Measurements from ENCODE around the gene PCDHB1.

The PCDHB1 gene

DNA sequence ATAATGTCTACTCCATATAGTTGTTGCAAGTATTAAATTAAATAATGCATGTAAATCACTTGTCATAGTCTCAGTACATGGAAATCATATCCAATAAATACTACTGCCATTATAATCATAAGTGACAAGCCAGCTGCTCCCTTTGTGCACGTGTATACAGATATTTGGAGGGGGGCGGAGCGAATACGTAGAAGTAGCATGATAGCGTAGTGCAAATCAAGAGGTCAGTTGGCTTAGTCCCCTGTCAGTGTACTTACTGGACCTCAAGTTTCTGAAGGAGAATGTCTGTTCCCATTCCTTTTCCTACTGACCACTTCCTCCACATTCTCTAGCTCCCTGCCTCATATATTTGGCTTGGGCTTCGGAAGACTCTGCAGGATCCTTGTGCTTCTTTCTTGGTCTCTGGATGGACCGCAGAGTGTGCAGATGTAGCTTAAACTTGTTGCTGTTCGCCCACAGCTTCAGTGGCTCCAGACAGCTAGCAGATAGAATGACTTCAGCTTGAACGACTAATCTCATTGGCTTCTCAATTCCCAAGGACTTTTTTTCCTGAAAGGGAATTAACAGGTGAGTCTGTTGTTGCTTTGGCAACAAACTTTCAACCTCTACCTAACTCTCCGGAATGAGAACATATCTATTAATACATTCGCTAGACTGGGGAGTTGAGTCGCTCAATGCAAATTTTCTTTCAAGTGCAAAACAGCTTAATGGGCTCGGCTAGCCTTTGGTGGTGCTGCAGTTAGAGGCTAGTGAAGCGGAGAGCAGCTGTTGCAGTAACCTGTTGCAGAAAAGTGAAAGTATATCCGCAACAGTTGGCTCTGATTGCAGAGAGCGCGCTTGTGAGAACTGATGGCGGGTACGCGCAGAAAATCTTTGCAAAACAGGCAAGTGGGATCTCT, at the start of gene PCDHB1:
PCDHB1 (plus strand) TSS at position 753 of the 899 bp plus-strand sequence; CDS start at position 850, 97 bp downstream.
- no peak for DNase-seq (ENCODE audit: low spot score)

DNA sequence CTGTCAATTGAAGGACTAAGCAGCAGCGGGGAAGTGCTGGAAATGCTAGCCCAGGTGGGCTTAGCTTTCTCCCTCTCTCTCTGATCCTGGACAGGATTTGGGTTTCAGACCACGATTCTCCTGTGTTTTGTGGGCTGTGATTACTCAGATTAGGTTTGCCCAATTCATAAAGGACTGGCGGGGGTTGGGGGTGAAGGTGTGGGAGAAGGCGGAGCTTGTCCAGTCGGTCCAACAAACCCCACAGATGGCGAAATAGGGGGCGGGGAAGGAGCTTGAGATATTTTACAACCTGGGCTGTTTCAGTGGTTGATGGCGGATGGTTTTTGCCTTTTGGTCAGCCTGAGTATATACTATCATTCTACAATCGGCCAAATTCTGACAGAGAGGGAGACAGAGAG, 49.7 kb upstream of the PCDHB1 start:
- peak; percentile 42 for DNase-seq (ENCODE audit: low spot score)

DNA sequence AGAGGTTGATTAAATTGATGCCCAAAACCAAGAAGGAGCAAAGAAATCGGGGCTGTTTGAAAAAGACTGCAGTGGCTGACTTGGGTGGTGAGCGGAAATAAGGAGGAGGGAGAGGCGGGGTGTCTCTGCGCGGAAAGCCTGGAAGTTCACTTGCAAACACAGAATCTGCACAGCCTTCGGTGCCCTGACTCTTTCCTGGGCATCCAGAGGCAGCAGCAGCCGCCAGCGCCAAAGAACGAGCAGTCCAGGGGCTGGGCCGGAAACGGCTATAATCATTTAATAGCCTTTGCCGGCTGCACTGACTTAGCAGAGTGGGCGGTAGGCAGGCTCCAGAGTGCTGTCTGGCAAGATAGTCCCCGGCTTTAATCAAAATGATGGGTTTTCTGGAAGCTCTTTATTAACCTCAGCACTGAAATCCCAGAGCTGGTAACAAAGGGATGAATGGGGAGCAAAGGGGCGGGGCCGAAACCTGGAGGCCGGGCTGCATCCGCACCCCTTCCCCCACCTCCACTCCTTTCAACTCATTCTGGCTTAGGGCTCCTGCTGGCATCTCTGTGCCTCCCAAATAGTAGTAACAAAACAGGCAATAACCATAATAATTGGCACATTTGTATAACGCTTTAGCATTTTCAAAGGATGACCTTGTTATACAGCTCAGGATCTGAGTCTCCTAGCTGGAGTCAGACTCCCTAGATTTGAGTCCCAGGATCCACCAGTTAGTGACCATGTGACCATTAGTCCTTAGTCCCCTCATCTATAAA, 49.1 kb upstream of the PCDHB1 start:
- DNase-seq (ENCODE audit: low spot score), result peak; percentile 87

GRCh38 chr5:141002605-141002965, 48.6 kb upstream of the PCDHB1 start:
- DNase-seq (ENCODE audit: low spot score), result no peak

DNA sequence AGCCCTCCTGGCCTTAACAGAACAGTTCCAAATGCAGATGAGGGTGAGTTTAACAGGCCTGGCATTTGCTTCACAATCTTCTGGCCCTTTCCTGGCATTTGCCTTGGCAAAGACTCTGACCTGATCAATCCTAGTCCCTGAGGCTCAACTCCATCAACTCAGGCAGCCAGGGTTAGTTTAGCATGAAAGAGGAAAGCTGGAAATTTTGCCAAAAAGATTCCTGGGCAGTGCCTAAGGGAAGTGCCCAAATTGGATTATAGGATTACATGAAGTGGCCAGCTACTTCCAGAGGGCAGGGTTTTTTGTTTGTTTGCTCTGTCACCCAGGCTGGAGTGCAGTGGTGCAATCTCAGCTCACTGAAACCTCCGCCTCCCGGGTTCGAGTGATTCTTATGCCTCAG, 48.1 kb upstream of the PCDHB1 start:
- no peak for DNase-seq (ENCODE audit: low spot score)

DNA sequence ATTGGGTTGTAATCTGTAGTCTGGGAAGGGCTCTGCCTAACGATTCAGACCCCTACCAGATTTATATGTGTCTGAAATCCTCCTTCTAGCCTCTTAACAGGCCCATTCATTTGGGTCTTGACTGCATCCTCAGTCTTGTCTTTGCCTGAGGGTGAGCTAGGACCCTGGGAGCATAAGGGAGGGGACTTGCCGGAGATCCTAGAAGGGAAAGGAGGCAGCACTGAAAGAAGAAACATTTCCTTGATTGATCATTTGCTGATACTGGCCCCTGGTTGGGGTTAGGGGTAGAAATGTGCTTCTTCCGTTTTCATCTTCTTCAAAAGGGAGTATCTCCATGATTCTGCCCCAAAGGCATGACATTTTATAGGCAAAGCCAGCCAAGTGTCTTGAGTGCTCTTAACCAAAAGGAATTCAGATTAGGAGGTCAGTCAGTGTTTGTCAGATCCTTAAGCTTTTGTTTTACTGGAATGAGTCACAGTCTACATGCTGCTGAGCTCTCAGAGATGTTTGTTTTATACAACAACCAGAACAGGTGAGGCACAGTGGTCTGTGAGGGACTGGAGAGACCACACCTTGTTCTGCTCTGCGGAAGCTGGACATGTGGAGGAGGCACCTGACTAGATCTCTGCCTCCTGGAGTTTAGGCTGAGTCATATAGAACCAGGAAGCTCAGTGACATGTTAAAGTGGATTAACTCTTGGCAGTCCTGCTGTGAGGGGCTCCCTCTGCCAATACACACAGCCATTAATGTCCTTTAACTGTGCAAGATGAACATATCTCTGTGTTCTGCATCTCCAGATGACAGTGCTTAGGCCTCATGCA, 47.2 kb upstream of the PCDHB1 start:
- peak; percentile 42 for DNase-seq (ENCODE audit: low spot score)

- no peak for DNase-seq (ENCODE audit: low spot score)
These were observed 43.4 kb upstream of the PCDHB1 start for GRCh38 chr5:141007791-141008190.

DNA sequence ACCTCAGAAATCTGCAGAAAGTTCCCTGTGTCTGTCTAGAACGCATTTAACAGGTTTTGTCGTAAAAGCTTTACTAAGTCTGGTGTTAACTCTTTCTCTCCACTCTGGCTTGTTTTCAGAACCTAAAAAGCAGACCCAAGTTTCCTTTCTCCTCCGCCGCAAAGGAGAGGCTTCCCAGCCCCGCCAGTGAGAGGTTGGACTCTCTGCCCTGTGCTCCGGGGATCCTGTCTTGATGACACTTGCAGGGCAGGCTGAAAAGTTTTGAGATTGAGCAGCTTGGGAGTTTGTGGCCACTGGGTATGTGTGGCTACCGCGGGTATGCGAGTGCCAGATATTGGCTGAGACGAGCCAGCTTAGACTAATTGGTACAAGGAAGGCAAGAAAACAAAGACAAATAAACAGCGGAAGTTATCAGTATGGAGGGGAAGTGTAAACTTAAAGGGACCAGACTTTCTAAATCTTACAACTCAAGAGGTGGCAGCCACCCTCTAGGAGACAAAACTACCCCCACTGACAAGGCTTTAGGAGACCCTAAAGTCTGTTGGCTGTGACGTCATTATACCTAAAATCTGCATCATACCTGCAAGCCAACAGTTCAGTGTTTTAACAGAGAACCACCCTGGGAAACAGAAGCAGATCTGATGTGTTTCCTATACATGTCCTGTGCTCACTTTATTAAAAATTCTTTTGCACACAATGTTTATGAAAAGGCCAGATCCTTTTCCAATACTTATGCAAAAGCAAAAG, 41.0 kb upstream of the PCDHB1 start:
- DNase-seq (ENCODE audit: low spot score), result no peak

GRCh38 chr5:141017943-141018342, 33.2 kb upstream of the PCDHB1 start:
- no peak for DNase-seq (ENCODE audit: low spot score)

- no peak for DNase-seq (ENCODE audit: low spot score)
These were observed 28.8 kb upstream of the PCDHB1 start for GRCh38 chr5:141022384-141022783.

GRCh38 chr5:141031006-141031405, 20.2 kb upstream of the PCDHB1 start:
- DNase-seq (ENCODE audit: low spot score), result no peak

GRCh38 chr5:141032626-141033025, 18.5 kb upstream of the PCDHB1 start:
- no peak for DNase-seq (ENCODE audit: low spot score)

DNA sequence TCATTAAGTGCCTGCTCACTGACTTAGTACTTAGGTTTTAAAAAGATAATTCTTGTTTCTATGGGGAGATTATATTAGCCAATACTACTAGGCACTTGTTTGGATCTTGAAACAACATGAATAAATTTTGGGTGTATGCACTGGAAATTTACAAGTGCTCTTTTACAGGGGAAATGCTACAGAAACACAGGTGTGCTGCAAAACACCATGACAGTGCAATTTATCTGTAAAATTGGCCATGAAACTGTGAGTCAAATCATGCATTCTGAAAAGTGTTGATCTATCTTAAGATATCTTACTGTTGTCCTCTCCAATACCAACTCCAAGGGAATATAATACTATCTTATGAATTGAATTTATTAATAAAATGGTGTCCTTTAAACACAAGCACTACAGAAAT, 12.1 kb upstream of the PCDHB1 start:
- DNase-seq (ENCODE audit: low spot score), result no peak

DNA sequence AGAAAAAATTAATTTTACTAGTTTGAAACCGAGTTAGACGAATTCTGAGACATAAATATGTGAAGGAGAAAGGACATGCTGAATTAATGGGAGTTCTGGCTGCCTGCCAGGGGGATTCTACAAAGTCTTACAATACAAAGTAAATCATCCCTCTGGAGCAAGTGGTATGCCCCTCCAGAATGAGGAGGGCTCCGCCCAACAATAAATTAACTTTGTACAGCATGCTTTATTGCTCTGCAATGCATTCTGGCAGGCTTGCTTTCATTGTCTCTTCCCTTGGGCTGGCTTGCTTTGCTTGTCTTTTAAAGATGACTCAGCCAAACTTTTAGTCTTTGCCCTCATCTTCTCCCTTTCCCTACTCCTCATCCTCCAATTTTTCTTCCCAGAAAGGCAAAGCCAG, 11.7 kb upstream of the PCDHB1 start:
- no peak for DNase-seq (ENCODE audit: low spot score)

GRCh38 chr5:141040093-141040770, 10.9 kb upstream of the PCDHB1 start:
- DNase-seq (ENCODE audit: low spot score), result peak; percentile 84

DNA sequence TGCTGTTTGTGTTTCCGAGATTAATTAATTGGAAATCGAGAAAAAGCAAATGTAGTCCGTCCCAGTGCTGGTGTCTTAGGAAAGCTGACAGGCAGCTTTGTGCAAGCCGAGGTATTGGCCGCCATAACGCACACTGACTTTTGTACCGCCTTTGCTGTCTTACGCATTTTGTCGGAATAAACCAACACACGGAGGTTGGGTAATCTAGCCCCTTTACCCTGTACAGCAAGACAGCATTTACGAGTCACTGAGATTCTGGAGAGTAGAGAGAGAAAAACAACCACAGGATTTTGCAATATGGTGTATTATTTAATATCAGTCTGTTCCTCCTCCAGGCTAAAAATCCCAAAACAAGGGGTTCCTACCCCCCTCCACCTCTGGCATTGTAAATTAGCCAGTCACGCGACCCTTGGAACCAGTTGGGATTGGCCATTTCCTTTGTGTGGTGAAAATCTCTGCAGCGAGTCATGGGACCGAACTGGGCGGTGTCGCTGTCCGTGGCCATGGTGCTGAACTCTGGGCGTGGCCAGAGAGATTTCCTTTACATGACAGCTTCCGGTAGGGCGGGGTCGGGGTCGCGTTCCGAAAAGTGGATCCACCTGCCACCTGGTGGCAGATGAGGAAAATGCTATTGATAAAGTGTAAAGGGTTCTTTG, 10.3 kb upstream of the PCDHB1 start:
- DNase-seq (ENCODE audit: low spot score), result peak; percentile 94

GRCh38 chr5:141041427-141041785, 9.8 kb upstream of the PCDHB1 start:
- no peak for DNase-seq (ENCODE audit: low spot score)

DNA sequence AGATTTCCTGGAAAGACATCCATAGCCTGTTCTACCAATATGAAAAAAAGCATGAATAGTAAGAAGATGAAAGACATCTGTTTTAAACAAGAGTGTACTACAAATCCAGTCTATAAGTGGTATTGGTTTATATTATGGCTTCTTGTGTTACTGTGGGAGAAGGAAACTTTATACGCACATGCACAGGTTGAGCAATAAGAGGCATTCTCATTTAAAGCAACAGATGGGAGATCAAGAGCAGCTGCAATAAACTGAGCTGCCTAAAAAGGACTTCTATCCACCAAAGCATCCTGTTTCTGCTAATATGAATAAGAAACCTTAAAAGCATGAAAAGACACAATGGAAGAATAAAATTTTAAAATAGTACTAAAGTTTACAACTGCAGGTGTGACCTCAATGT, 8.6 kb upstream of the PCDHB1 start:
- DNase-seq (ENCODE audit: low spot score), result no peak

DNA sequence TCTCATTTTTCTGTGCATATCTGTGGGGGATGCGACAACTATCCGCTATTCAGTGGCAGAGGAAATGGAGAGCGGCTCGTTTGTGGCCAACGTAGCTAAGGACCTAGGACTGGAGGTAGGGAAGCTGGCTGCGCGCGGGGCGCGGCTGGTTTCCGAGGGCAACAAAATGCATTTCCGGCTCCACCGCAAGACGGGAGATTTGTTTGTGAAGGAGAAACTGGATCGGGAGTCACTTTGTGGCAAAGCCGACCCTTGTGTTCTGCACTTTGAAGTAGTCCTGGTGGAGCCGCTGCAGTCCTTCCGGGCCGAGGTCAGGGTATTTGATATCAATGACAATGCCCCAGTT, 320 bp downstream of the PCDHB1 start:
- no peak for DNase-seq (ENCODE audit: low spot score)

- no peak for DNase-seq (ENCODE audit: low spot score)
These were observed 26.7 kb downstream of the PCDHB1 start for GRCh38 chr5:141077826-141078225.

- no peak for DNase-seq (ENCODE audit: low spot score)
These were observed 31.1 kb downstream of the PCDHB1 start for GRCh38 chr5:141082228-141082627.

All from D341Med (cell line).